HEK293 (cell line): ENCODE measurements around the gene TP73.

Experiments used
- BCL11A ChIP-seq: fragments of 450-650 bp; formaldehyde crosslinking; IDR thresholded peaks from 2 replicates; pipeline ENCODE4 v1.5.1; 2016; ENCODE audit warnings: low read depth, missing biosample characterization, missing genetic modification characterization
- HOXC10 ChIP-seq: sonication (generic); formaldehyde crosslinking; IDR thresholded peaks from 2 replicates; pipeline ENCODE4 v1.8.1; 2023; ENCODE audit warnings: mild to moderate bottlenecking, missing genetic modification reagents
- KLF10 ChIP-seq: fragments of 450-650 bp; IDR thresholded peaks from 2 replicates; pipeline ENCODE4 v1.5.1; 2018; ENCODE audit warnings: missing biosample characterization, mild to moderate bottlenecking, missing genetic modification characterization
- OVOL3 ChIP-seq: fragments of 450-650 bp; formaldehyde crosslinking; IDR thresholded peaks from 2 replicates; pipeline ENCODE4 v1.5.1; 2016; ENCODE audit warnings: missing biosample characterization, missing genetic modification characterization
- PRDM10 ChIP-seq: fragments of 450-650 bp; formaldehyde crosslinking; IDR thresholded peaks from 2 replicates; pipeline ENCODE4 v1.5.1; 2016; ENCODE audit warnings: missing biosample characterization, missing genetic modification characterization
- REPIN1 ChIP-seq: fragments of 450-650 bp; formaldehyde crosslinking; IDR thresholded peaks from 2 replicates; pipeline ENCODE4 v1.5.1; 2017; ENCODE audit warnings: missing biosample characterization, missing genetic modification characterization, low read depth
- SCRT2 ChIP-seq: fragments of 450-650 bp; formaldehyde crosslinking; IDR thresholded peaks from 2 replicates; pipeline ENCODE4 v1.5.1; 2016; ENCODE audit warnings: missing biosample characterization, missing genetic modification characterization
- TCF7L2 ChIP-seq: IDR thresholded peaks from 2 replicates; pipeline ENCODE4 v1.6.1; 2011; ENCODE audit warnings: low read depth, mild to moderate bottlenecking, inconsistent platforms, low read length, moderate library complexity, borderline replicate concordance
- ZBTB1 ChIP-seq: fragments of 450-650 bp; formaldehyde crosslinking; IDR thresholded peaks from 2 replicates; pipeline ENCODE4 v1.5.1; 2016; ENCODE audit warnings: missing biosample characterization, missing genetic modification characterization
- ZBTB48 ChIP-seq: fragments of 450-650 bp; formaldehyde crosslinking; IDR thresholded peaks from 2 replicates; pipeline ENCODE4 v1.5.1; 2016; ENCODE audit warnings: missing biosample characterization, missing genetic modification characterization
- ZBTB49 ChIP-seq: fragments of 450-650 bp; formaldehyde crosslinking; IDR thresholded peaks from 2 replicates; pipeline ENCODE4 v1.5.1; 2016; ENCODE audit warnings: missing biosample characterization, missing genetic modification characterization, low read depth
- ZEB2 ChIP-seq: fragments of 450-650 bp; formaldehyde crosslinking; IDR thresholded peaks from 2 replicates; pipeline ENCODE4 v1.5.1; 2016; ENCODE audit warnings: missing biosample characterization, missing genetic modification characterization
- ZFHX2 ChIP-seq: fragments of 450-650 bp; formaldehyde crosslinking; conservative IDR thresholded peaks from 2 replicates; pipeline ENCODE4 v1.5.1; 2016; ENCODE audit warnings: missing biosample characterization, missing genetic modification characterization
- ZNF214 ChIP-seq: fragments of 450-650 bp; formaldehyde crosslinking; IDR thresholded peaks from 2 replicates; pipeline ENCODE4 v1.5.1; 2017; ENCODE audit warnings: missing biosample characterization, mild to moderate bottlenecking, missing genetic modification characterization, borderline replicate concordance
- ZNF221 ChIP-seq: fragments of 450-650 bp; formaldehyde crosslinking; IDR thresholded peaks from 2 replicates; pipeline ENCODE4 v1.5.1; 2017; ENCODE audit warnings: missing biosample characterization, missing genetic modification characterization, borderline replicate concordance
- ZNF239 ChIP-seq: fragments of 450-650 bp; formaldehyde crosslinking; IDR thresholded peaks from 2 replicates; pipeline ENCODE4 v1.5.1; 2016; ENCODE audit warnings: missing biosample characterization, missing genetic modification characterization
- ZNF24 ChIP-seq: fragments of 450-650 bp; formaldehyde crosslinking; IDR thresholded peaks from 2 replicates; pipeline ENCODE4 v1.5.1; 2016; ENCODE audit warnings: missing biosample characterization, missing genetic modification characterization
- ZNF280C ChIP-seq: fragments of 450-650 bp; formaldehyde crosslinking; IDR thresholded peaks from 2 replicates; pipeline ENCODE4 v1.5.1; 2016; ENCODE audit warnings: missing biosample characterization, missing genetic modification characterization
- ZNF426 ChIP-seq: fragments of 450-650 bp; formaldehyde crosslinking; IDR thresholded peaks from 2 replicates; pipeline ENCODE4 v1.5.1; 2017; ENCODE audit warnings: missing biosample characterization, missing genetic modification characterization, mild to moderate bottlenecking, inconsistent platforms, moderate library complexity
- ZNF555 ChIP-seq: fragments of 450-650 bp; formaldehyde crosslinking; conservative IDR thresholded peaks from 2 replicates; pipeline ENCODE4 v1.5.1; 2017; ENCODE audit warnings: missing biosample characterization, mild to moderate bottlenecking, missing genetic modification characterization, inconsistent platforms
- ZNF571 ChIP-seq: fragments of 450-650 bp; formaldehyde crosslinking; IDR thresholded peaks from 2 replicates; pipeline ENCODE4 v1.5.0; 2017; ENCODE audit warnings: missing biosample characterization, missing genetic modification characterization
- ZNF621 ChIP-seq: fragments of 450-650 bp; formaldehyde crosslinking; IDR thresholded peaks from 2 replicates; pipeline ENCODE4 v1.5.1; 2017; ENCODE audit warnings: missing biosample characterization, missing genetic modification characterization
- ZNF658 ChIP-seq: fragments of 450-650 bp; formaldehyde crosslinking; IDR thresholded peaks from 2 replicates; pipeline ENCODE4; 2016; ENCODE audit warnings: missing biosample characterization, missing genetic modification characterization
- ZNF677 ChIP-seq: fragments of 450-650 bp; IDR thresholded peaks from 2 replicates; pipeline ENCODE4 v1.5.0; 2018; ENCODE audit warnings: missing biosample characterization, mild to moderate bottlenecking, missing genetic modification characterization, moderate library complexity
- ZNF776 ChIP-seq: fragments of 450-650 bp; formaldehyde crosslinking; IDR thresholded peaks from 2 replicates; pipeline ENCODE4 v1.5.0; 2017; ENCODE audit warnings: missing biosample characterization, missing genetic modification characterization, borderline replicate concordance
- ZNF791 ChIP-seq: fragments of 450-650 bp; formaldehyde crosslinking; IDR thresholded peaks from 2 replicates; pipeline ENCODE4 v1.5.1; 2016; ENCODE audit warnings: missing biosample characterization, missing genetic modification characterization

TP73 gene

GRCh38 chr1:3775490-3776230, 123.3 kb downstream of the TP73 start (continued):
- TF ChIP-seq ZNF776 (tag by site-specific recombination) (no peak), PRDM10 (tag by site-specific recombination) (no peak), ZNF555 (tag by site-specific recombination) (no peak), ZNF677 (tag by site-specific recombination) (no peak), REPIN1 (tag by site-specific recombination) (no peak), ZFHX2 (tag by site-specific recombination) (0 out of 2 replicates have a peak, but pooled peaks have one; percentile 5), HOXC10 (CRISPR knock-in tag) (no peak), ZNF214 (no peak), ZNF280C (tag by site-specific recombination) (no peak), ZNF658 (tag by site-specific recombination) (no peak), ZBTB1 (tag by site-specific recombination) (no peak), ZNF621 (tag by site-specific recombination) (no peak), ZBTB48 (tag by site-specific recombination) (peak; percentile 32; the same call in 1 of the 2 replicates), ZNF426 (tag by site-specific recombination) (no peak), TCF7L2 (no peak), BCL11A (tag by site-specific recombination) (no peak), ZNF791 (tag by site-specific recombination) (no peak), SCRT2 (no peak), ZNF221 (tag by site-specific recombination) (no peak), OVOL3 (tag by site-specific recombination) (no peak), ZBTB49 (tag by site-specific recombination) (no peak), ZNF571 (tag by site-specific recombination) (no peak), ZNF239 (tag by site-specific recombination) (no peak), KLF10 (tag by site-specific recombination) (peak; percentile 67; the same call in 1 of the 2 replicates), ZEB2 (tag by site-specific recombination) (no peak), ZNF24 (tag by site-specific recombination) (no peak)
